CD4-positive, alpha-beta T cell treated with Interleukin-1 beta for 1 hour (primary cell): ENCODE results near the gene BEND7.
A peak's percentile ranks its signal among the peaks of the same experiment; 100 is the strongest.
"Not testable (repeated sequence)": the region's sequence is repeated elsewhere in the genome, so short reads cannot be mapped to it uniquely, and the experiment has no call there.

Experiments
- DNase-seq, 2 donors: peaks; one replicate each; pipeline ENCODE4 v3.0.0-alpha.2; 2020 to 2022

BEND7 gene

DNA sequence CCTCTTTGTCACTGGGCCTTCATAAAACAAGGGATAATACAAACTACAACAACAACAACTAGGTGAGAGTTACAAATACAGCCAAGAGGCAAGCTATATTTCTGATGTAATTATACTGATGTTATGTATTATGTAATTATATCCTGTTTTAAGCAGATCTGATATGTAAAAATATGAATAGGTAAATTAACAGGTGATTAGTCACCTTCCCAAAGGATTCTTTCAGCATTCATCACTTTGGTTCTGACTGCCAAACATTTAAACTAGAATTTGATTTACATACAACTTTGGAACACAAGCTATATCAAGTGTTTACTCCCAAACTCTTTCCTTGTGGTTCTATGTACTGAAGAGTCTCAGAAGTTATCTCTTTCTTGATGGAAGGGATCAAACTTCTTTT lies 53.7 kb downstream of the BEND7 start:
- DNase-seq, result no peak

DNA sequence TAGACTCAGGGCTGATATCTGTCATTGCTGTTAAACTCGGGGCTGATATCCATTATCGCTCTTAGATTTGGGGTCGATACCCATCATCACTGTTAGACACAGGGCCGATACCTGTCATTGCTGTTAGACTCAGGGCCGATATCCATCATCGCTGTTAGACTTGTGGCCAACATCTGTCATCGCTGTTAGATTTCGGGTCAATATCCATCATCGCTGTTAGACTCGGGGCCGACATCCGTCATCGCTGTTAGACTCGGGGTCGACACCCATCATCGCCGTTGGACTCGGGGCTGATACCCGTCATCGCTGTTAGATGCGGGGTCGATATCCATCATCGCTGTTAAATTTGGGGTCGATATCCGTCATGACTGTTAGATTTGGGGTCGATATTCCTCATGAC lies 54.8 kb downstream of the BEND7 start:
- no peak for DNase-seq

DNA sequence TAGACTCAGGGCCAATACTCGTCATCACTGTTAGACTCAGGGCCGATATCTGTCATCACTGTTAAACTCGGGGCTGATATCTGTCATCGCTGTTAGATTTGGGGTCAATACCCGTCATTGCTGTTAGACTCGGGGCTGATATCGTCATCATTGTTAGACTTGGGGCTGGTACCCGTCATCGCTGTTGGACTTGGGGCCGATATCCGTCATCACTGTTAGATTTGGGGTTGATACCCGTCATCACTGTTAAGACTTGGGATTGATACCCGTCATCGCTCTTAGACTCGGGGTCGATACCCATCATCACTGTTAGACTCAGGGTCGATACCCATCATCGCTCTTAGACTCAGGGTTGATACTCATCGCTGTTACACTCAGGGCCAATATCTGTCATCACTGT lies 56.5 kb downstream of the BEND7 start:
- DNase-seq, result no peak

DNA sequence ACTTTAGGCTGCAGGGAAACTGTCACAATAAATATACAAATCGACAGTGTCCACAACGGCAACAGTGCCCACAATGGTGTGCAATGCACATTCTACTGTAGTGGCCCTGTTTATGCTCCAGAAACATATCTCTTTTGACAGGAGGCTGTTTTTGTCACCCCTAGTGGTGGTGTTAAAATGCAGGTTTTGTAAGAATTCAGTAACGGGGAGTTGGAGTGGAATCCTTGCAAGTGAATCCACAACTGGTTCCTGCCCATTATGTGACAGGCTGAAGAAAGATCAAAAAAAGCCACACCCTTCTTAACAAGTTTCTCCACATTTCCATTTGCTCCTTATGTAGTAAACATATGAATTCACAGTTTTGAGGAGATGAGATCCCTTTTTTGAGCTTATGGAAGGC lies 58.5 kb downstream of the BEND7 start:
- no peak for DNase-seq

DNA sequence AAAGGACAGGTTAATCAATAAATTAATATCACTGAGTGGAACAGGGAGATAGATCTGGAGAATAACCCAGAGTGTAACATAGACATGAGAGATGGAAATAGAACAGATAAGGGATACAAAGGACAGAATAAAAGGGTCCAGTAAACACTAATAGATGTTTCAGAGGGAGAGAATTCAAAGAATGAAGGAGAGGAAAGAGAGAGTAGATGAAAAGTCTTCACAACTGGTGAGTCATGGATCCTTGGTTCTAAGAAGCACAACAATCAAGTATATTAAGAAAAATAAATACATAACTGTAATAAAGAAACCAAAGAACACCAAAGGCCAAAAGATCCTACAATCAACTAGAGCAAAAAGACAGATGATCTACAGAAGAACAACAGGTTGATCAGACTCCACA lies 66.3 kb downstream of the BEND7 start:
- no peak for DNase-seq

DNA sequence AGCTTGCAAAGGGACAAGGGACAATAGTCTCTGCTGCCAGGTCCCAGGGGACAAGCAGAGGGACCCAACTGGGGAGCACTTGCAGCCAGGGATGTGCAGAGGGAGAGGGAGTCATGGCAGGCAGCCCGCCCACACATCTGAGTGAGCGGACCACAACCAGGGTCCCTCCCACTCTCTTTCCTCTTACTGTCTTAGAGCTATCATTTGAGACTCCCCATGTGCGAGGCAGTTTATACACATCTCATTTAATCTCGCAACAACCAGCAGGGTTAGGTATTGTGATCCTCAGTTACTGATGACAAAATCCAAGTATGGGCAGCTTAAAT lies 70.2 kb downstream of the BEND7 start:
- no peak for DNase-seq

DNA sequence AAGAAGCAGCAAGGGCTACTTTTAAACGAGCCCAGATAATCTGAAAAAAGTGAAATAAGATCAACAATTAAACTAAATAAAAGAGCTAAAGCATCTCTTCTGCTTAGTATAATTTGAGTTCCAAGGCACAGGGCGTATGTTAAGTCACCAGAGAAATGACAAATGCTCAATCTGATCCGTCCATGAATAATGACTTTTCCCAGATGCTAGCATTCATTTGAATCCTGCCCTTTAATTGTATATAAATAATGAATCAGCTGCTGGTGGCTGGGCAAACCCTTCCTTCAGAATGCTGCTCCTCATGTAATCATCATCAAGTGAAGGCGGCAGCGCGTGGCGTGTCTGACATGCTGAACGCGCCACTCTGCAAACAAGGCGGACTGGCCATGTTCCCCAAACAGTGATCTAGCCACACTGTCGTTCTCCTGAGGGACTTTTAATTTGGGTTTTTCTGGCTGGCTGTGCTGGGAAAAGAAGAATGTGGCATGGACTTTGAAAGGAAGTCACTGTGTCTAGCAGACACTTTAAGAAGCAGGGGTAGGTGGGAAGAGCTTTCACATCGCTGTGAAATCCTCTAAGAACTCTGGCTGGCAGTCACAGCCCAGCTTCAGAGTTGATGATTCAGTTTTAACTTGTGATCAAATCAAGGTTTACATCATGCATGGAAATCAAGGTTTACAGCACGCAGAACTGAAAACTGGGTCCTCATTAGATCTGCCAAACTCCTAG lies 70.7 kb downstream of the BEND7 start:
- DNase-seq, result no peak

DNA sequence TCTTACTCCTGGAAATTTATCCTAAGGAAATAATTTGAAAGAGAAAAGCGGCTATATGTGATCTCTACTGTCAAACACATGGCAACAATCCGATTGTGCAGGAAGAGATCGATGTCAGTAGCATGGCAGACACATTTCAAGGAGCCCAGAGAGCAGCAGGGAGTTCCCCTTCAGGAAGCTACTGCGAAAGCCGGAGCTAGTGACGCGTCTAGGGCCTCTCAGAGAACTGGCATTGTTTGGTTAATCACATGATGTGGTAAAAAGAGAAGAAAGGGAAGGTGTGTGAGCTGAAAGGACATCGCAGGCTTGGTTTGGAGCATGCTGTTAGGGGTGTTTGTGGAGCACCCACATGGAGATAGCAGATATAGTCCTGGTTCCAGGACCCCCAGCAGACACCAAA lies 74.9 kb downstream of the BEND7 start:
- peak; percentile 16 to 37 for DNase-seq

DNA sequence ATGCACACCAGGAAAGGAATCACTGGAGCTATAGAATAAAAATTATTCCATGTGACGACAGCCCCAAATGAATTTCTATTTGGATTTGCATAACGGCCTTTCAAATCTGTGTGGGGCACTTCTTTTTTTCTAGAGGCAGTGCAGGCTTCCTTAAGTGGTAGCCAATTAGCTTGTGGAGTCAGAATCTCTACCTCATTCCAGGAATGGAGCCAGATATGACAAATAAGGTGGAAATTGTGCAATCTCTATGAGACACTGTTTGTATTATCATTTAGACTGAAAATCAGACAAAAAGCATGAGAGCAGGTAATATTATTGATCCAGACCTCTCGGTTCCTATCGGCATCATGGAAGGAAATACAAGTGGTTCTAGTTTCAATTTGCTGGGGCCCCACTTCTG lies 78.7 kb downstream of the BEND7 start:
- DNase-seq, result no peak

DNA sequence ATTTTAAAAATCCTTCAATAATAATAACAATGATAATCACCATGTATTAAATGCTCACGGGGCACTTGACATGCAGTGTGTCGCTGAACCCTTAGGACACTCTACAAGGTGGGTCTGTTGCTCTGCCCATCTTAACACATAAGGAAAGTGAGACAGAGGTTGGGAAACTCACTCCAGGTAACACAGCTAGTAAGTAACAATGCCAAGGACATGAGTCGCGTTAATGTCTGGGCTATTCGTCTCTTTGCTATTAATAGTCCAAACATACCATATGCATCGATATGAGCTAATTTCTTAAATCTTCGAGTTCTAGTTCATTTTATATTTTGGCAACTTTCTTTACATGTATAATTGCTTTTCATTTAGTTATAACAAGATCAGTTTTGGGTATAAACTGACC lies 79.5 kb downstream of the BEND7 start:
- no peak for DNase-seq

DNA sequence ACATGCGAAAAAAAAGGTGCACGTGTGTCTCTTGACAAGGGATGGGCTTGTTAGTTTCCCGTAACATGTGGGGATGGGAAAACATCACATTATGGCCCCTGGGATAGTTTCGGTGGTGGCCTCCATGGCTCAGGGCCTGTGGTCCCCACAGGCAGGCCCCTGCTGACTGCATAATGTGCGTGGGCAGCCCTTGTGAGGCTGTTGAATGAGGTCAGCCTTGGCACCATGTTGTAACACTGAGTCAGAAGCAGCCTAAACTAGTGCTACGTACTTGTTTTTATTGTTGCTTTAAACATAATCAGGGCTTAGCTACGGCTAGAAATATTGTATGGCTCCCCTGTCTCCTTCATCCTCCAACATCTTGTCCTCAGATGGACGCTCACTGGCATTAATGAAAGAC lies 80.6 kb downstream of the BEND7 start:
- DNase-seq, result no peak

GRCh38 chr10:13445656-13446400 lies 83.0 kb downstream of the BEND7 start:
- no peak for DNase-seq

GRCh38 chr10:13441476-13441875 lies 87.3 kb downstream of the BEND7 start:
- no peak for DNase-seq

DNA sequence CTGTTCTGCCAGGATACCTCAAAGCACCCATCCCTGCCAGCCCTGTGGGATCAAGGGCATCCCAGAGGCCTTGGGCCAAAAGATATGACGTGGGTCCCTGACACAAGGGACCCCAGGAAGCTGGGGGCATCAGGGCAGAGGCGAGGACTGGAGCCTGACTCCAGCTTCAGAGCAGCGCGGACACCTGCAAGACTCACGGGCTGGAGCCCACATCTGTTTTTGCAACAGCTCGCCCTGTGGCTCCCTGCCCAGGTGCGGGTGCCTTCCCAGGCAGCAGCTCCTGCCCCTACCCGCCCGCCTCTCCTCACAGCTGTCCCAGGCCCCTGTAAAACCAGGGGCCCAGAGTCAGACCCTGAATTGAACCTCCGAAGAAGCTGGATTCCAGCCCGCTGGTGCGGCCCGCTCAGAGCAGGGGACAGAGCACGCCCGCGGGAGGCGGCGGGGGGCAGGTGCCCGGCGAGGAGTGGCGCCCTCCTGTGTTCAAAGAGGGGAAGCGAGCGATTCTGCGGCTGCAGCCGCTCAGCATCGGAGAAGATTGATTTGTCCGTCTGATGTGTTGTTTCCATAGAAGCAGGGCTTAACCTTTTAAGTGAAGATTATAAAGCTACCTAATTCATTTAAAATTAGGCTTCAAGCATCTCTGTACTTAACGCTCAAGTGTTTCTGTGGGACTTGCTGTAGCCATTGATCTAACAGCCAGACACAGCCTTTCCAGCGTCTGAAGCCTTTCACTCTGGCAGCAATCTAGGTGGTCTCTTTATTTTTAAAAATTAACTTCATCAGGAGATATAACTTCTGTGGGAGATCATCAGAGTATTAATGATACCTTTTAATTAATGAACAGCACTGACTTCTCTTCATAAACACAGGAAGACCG lies 88.4 kb downstream of the BEND7 start:
- DNase-seq, result peak; percentile 56 to 61

- no peak for DNase-seq
These were observed 89.3 kb downstream of the BEND7 start for GRCh38 chr10:13439313-13440184.

GRCh38 chr10:13437026-13437555 lies 91.7 kb downstream of the BEND7 start:
- no peak for DNase-seq

GRCh38 chr10:13427943-13428342 lies 100.9 kb downstream of the BEND7 start:
- DNase-seq, result not testable (repeated sequence)

- DNase-seq, result no peak
These were observed 103.4 kb downstream of the BEND7 start for GRCh38 chr10:13425397-13425796.

GRCh38 chr10:13422800-13423199 lies 106.0 kb downstream of the BEND7 start:
- no peak for DNase-seq

GRCh38 chr10:13421382-13421917 lies 107.4 kb downstream of the BEND7 start:
- no peak for DNase-seq

DNA sequence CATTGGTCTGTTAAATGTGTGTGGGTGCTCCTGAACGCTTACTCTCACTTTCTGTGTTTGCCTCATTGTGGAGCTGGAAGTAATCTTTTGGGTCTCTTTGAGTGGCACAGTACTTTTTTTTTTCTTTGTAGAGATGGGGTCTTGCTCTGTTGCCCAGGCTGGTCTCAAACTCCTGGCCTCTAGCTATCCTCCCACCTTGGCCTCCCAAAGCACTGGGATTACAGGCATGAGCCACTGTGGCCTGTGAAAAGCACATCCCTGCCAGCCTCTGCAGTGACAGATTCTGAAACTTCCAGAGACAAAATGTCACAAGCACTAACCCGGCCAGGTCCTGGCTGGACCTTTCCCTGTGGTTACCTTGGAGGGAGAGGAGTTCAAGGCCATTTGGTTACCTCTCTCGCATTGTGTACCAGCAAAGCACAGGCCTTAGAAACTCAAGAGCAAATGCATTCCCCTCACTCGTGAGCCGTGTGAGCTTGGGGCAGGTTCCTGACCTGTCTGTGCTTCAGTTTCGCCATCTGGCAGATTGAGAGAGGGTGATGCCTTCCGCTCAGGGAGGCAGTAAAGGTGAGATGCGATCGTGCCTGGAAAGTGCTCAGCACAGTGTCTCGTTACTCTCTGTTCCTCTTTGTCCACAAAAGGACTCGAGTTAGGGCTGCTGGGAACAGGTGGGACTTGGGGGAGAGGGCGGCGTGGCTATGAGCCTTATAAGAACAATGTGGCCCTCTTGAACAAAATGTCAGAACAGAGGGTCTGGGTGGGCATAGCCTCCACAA lies 108.1 kb downstream of the BEND7 start:
- no peak for DNase-seq
